SK-N-MC (cell line): ENCODE data around the gene NIPBL.

Experiments used
- EZH2 ChIP-seq: fragments of 200-600 bp; sonication (generic); IDR thresholded peaks from one replicate; pipeline ENCODE4 v1.6.1; 2017; ENCODE audit warnings: antibody characterized with exemption
- FOXP2 ChIP-seq: optimal IDR thresholded peaks from 2 replicates; pipeline ENCODE3; 2011; ENCODE audit warnings: mild to moderate bottlenecking, moderate library complexity; ENCODE audit not compliant: insufficient read depth; ENCODE audit errors: extremely low read length, control extremely low read depth
- POLR2AphosphoS5 ChIP-seq: IDR thresholded peaks from 2 replicates; pipeline ENCODE4 v1.6.1; 2012; ENCODE audit warnings: mild to moderate bottlenecking, low read depth, low read length, borderline replicate concordance

DNA sequence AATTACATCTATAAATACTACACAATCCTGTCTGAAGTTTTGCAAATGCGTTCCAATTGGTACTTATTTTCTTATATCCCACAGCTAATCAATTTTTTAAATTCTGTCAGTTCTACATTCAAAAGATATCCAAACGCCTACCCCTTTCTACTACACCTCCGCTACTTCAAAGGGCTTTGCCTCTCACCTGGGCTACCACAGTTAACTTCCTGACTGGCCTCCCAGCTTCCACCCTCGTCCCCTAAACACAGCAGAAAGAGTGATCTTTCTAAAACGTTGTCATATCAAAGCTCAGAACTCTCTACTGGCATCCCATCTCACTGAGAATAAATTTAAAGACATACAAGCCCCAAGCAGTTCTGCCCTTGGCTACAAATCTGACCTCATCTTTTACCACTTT is 32.3 kb upstream of the NIPBL start:
- no peak for TF ChIP-seq EZH2
- no peak for TF ChIP-seq POLR2AphosphoS5
- no peak for TF ChIP-seq FOXP2
